Transverse colon (tissue), 4 donors: ENCODE results near the gene RMND1. TPM values are rescaled to one million over a fixed set of nuclear protein-coding genes. Genes with fewer than 3 reads are reported as not detected.

Experiments used
- DNase-seq: peaks from one replicate; pipeline ENCODE4 v3.0.0-alpha.2; 2019
- H3K27ac ChIP-seq, 4 donors: fragments of 200-600 bp; sonication (generic); 2 replicates each; pipeline ENCODE4 v1.5.1; 2016 to 2018; ENCODE audit warnings: inconsistent platforms in 4 of 4
- H3K27me3 ChIP-seq: fragments of 200-600 bp; sonication (generic); 2 replicates; pipeline ENCODE4 v1.5.1; 2017; ENCODE audit warnings: inconsistent platforms
- H3K36me3 ChIP-seq, 4 donors: fragments of 200-600 bp; sonication (generic); 2 replicates each; pipeline ENCODE4 v1.5.1; 2017 to 2019; ENCODE audit warnings: inconsistent platforms in 4 of 4
- H3K4me1 ChIP-seq, 4 donors: fragments of 200-600 bp; sonication (generic); 2 replicates each; pipeline ENCODE4 v1.5.1; 2017 to 2020; ENCODE audit warnings: inconsistent platforms in 4 of 4
- H3K4me3 ChIP-seq, 4 donors: fragments of 200-600 bp; sonication (generic); 1 replicate in 1 of 4; 2 replicates in 3 of 4; pipeline versions ENCODE4 v1.5.1 to v1.6.1; 2017 to 2019; ENCODE audit warnings: inconsistent platforms in 4 of 4
- H3K9me3 ChIP-seq, 2 donors: fragments of 200-600 bp; sonication (generic); 2 replicates each; pipeline ENCODE4 v1.5.1; 2017 to 2019; ENCODE audit warnings: inconsistent platforms in 2 of 2
- EP300 ChIP-seq: sonication (generic); formaldehyde crosslinking; IDR thresholded peaks from one replicate; pipeline ENCODE4 v1.6.1; 2017; ENCODE audit warnings: antibody characterized with exemption, low read depth
- POLR2A ChIP-seq: fragments of 450-650 bp; IDR thresholded peaks from one replicate; pipeline ENCODE4 v1.6.1; 2016; ENCODE audit warnings: antibody characterized with exemption, mild to moderate bottlenecking, moderate library complexity
- POLR2AphosphoS5 ChIP-seq, 3 donors: sonication (generic); formaldehyde crosslinking; IDR thresholded peaks; one replicate each; pipeline ENCODE4 v1.6.1; 2016; ENCODE audit warnings: antibody characterized with exemption in 3 of 3
- whole genome bisulfite sequencing, 2 donors: methylation state at CpG; one replicate each; pipeline ENCODE4 v1.1.5; 2018; ENCODE audit warnings: low coverage in 1 of 2; 5-methylcytosine and 5-hydroxymethylcytosine counted together
- in situ Hi-C, 4 donors: fragments of 200-750 bp; cut with MboI; loops; one replicate each; pipeline versions ENCODE4 v1.15.0 to v1.15.1; 2017; ENCODE audit warnings: low sequenced_read_pairs in 3 of 4, low pct_ligation_motif_present in 1 of 4, low pct_unique_long_range_greater_than_20kb in 1 of 4
- intact Hi-C: fragments of 100-400 bp; cut with DNase I; formaldehyde crosslinking; loops from one replicate; pipeline ENCODE4 v1.15.1; 2023; ENCODE audit warnings: low total_unique reads
- total RNA-seq, 4 donors: library from RNA; depleted of rRNA; stranded (reverse); fragments of >200 nt; gene quantifications; one replicate each; pipeline ENCODE4 v1.1.0, GENCODE V29; 2016
- TF ChIP-seq, protein P1 (sequence below), 5 experiments: fragments of 200-600 bp in 3 of 5; fragments of 450-650 bp in 2 of 5; sonication (generic) in 3 of 5; IDR thresholded peaks; 1 replicate in 2 of 5; 2 replicates in 3 of 5; pipeline ENCODE4 v1.5.1; 2016 to 2017; ENCODE audit warnings: antibody characterized with exemption in 5 of 5, inconsistent platforms in 3 of 5, mild to moderate bottlenecking in 2 of 5, moderate library complexity in 1 of 5

The RMND1 gene
- total RNA-seq, 4 donors from 2014 or later = 5.6 to 29.2 (median 17.5) TPM

- H3K9me3 ChIP-seq = no peaks in the 10 kb centered on the region
- peak overlapping the region; percentile 13 to 46 (median 36) for H3K27ac ChIP-seq
- in situ Hi-C loops = no loop called here
- peaks cover 0 to 7% (median 0%) of the 10 kb centered on the region in 4 donors for H3K4me1 ChIP-seq
- TF ChIP-seq EP300 = no peak
- 30 to 43% methylated on average over 5 of the region's 5 CpGs for WGBS, 2 donors
- H3K4me3 ChIP-seq = no peak overlapping the region
- no peaks in the 10 kb centered on the region for H3K27me3 ChIP-seq
- no peaks in the 10 kb centered on the region for H3K36me3 ChIP-seq
- DNase-seq = no peak
- intact Hi-C loops = loop anchor here (5.0 kb wide), 1 partner anchor 1375 kb away; no protein-coding TSS in a partner anchor
These were observed 30.4 kb upstream of the RMND1 start for GRCh38 chr6:151482290-151482689.

DNA sequence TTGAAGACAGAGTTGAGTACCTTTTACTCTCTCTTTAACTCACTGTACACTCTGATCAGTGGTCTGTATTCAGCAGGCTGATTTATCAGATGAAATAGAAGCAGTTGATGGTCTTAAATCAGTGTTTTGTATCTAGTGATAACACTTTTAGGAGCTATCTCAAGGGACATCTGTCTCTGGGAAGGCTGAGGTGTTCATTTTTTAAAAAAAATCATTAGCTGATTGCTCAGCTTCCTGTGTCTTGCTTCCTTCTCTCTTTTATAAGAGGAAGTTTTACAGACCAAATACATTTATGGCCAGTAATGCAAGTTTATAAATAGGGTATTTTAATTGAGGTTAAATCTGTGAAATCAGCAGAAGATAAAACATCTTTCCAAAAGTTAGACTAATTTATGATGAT lies 29.9 kb upstream of the RMND1 start:
- Histone ChIP-seq H3K36me3 (no peaks in the 10 kb centered on the region), H3K27ac (peak overlapping the region in 2 of 4 donors; percentile 9 to 46), H3K27me3 (no peaks in the 10 kb centered on the region), H3K9me3 (no peaks in the 10 kb centered on the region), H3K4me3 (no peak overlapping the region), H3K4me1 (peaks cover 0 to 7% (median 0%) of the 10 kb centered on the region in 4 donors)
- TF ChIP-seq, protein P1, sequence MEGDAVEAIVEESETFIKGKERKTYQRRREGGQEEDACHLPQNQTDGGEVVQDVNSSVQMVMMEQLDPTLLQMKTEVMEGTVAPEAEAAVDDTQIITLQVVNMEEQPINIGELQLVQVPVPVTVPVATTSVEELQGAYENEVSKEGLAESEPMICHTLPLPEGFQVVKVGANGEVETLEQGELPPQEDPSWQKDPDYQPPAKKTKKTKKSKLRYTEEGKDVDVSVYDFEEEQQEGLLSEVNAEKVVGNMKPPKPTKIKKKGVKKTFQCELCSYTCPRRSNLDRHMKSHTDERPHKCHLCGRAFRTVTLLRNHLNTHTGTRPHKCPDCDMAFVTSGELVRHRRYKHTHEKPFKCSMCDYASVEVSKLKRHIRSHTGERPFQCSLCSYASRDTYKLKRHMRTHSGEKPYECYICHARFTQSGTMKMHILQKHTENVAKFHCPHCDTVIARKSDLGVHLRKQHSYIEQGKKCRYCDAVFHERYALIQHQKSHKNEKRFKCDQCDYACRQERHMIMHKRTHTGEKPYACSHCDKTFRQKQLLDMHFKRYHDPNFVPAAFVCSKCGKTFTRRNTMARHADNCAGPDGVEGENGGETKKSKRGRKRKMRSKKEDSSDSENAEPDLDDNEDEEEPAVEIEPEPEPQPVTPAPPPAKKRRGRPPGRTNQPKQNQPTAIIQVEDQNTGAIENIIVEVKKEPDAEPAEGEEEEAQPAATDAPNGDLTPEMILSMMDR (IDR thresholded peaks at IDR 0.05) = no peak
- TF ChIP-seq POLR2AphosphoS5 (IDR thresholded peaks at IDR 0.05) (no peak), EP300 (no peak), POLR2A (no peak)
- intact Hi-C loops (loop anchor here (5.0 kb wide), 1 partner anchor 1374 kb away; no protein-coding TSS in a partner anchor), in situ Hi-C loops (no loop called here)
- DNase-seq = no peak

- Histone ChIP-seq H3K27ac (no peak overlapping the region), H3K36me3 (no peaks in the 10 kb centered on the region), H3K9me3 (no peaks in the 10 kb centered on the region), H3K4me1 (peaks cover 0 to 7% (median 0%) of the 10 kb centered on the region in 4 donors), H3K27me3 (no peaks in the 10 kb centered on the region), H3K4me3 (no peak overlapping the region)
- no peak for DNase-seq
- WGBS, 2 donors = 90 to 96% methylated on average over 4 to 6 of the region's 6 CpGs
- intact Hi-C loops = loop anchor here (5.0 to 10.0 kb wide), 2 partner anchors 504 to 591 kb away; no protein-coding TSS in a partner anchor
- TF ChIP-seq POLR2A (no peak), POLR2AphosphoS5 (IDR thresholded peaks at IDR 0.05) (no peak), EP300 (no peak)
- TF ChIP-seq, protein P1 (IDR thresholded peaks at IDR 0.05) = no peak
- in situ Hi-C loops = no loop called here
These were observed 26.7 kb upstream of the RMND1 start for GRCh38 chr6:151478670-151479069.

- Histone ChIP-seq H3K4me3 (no peak overlapping the region), H3K4me1 (peaks cover 0 to 7% (median 0%) of the 10 kb centered on the region in 4 donors), H3K27me3 (no peaks in the 10 kb centered on the region), H3K9me3 (no peaks in the 10 kb centered on the region), H3K27ac (no peak overlapping the region), H3K36me3 (no peaks in the 10 kb centered on the region)
- TF ChIP-seq EP300 (no peak), POLR2A (no peak), POLR2AphosphoS5 (IDR thresholded peaks at IDR 0.05) (no peak)
- TF ChIP-seq, protein P1 (IDR thresholded peaks at IDR 0.05) = no peak
- WGBS, 2 donors = 92 to 95% methylated on average over 12 of the region's 12 CpGs
- intact Hi-C loops (loop anchor here (5.0 to 10.0 kb wide), 2 partner anchors 503 to 590 kb away; no protein-coding TSS in a partner anchor), in situ Hi-C loops (no loop called here)
- no peak for DNase-seq
These were observed 25.8 kb upstream of the RMND1 start for GRCh38 chr6:151477726-151478125.
